Putamen (tissue), 1 donor: ENCODE results near the gene CEMP1.
"Not testable (repeated sequence)": the region's sequence is repeated elsewhere in the genome, so short reads cannot be mapped to it uniquely, and the experiment has no call there.

Experiments
- DNase-seq: peaks from one replicate; pipeline ENCODE4 v3.0.0-alpha.2; 2016; ENCODE audit warnings: low spot score

Gene CEMP1

GRCh38 chr16:2535625-2536013, 4.4 kb upstream of the CEMP1 start:
- DNase-seq: no peak

GRCh38 chr16:2534335-2534734, 3.1 kb upstream of the CEMP1 start:
- DNase-seq: not testable (repeated sequence)

GRCh38 chr16:2533912-2534311, 2.7 kb upstream of the CEMP1 start:
- no peak for DNase-seq

- not testable (repeated sequence) for DNase-seq
Observed at GRCh38 chr16:2533142-2533755, 2.0 kb upstream of the CEMP1 start.

GRCh38 chr16:2532494-2533141, 1.4 kb upstream of the CEMP1 start:
- DNase-seq: peak; percentile 72

GRCh38 chr16:2531696-2532493, 687 bp upstream of the CEMP1 start:
- DNase-seq: peak; percentile 97

GRCh38 chr16:2530629-2531318, 434 bp downstream of the CEMP1 start:
- DNase-seq: no peak

- no peak for DNase-seq
Observed at GRCh38 chr16:2529961-2530628, 1.1 kb downstream of the CEMP1 start.

- no peak for DNase-seq
Observed at GRCh38 chr16:2529061-2529931, 1.9 kb downstream of the CEMP1 start.

GRCh38 chr16:2528161-2529060, 2.8 kb downstream of the CEMP1 start:
- DNase-seq: no peak

- no peak for DNase-seq
Observed at GRCh38 chr16:2527784-2528100, 3.5 kb downstream of the CEMP1 start.

- no peak for DNase-seq
Observed at GRCh38 chr16:2527071-2527783, 4.0 kb downstream of the CEMP1 start.

GRCh38 chr16:2526135-2526534, 5.1 kb downstream of the CEMP1 start:
- no peak for DNase-seq

GRCh38 chr16:2524339-2524938, 6.8 kb downstream of the CEMP1 start:
- DNase-seq: no peak

GRCh38 chr16:2523801-2524231, 7.4 kb downstream of the CEMP1 start:
- no peak for DNase-seq

GRCh38 chr16:2520784-2521531, 10.2 kb downstream of the CEMP1 start:
- DNase-seq: no peak

GRCh38 chr16:2520097-2520783, 11.0 kb downstream of the CEMP1 start, which contains the start of gene AMDHD2:
Gene AMDHD2, plus strand, starts transcription at chr16:2520371. Its CDS starts 88 bp downstream, at chr16:2520459.
- DNase-seq: peak; percentile 82

GRCh38 chr16:2519711-2520080, 11.5 kb downstream of the CEMP1 start:
- DNase-seq: no peak
